HCT116 (cell line): Measurements from ENCODE around the gene ZNF385A. TPM values are rescaled to one million over a fixed set of nuclear protein-coding genes. Genes with fewer than 3 reads are reported as not detected.

ENCODE experiments used
- ATAC-seq: fragments of 200-7000 bp; cut with Tn5 transposase; 2 replicates; pipeline ENCODE4 v1.9.1; 2020; ENCODE audit warnings: mild to moderate bottlenecking, moderate library complexity
- BruUV-seq: library from RNA; stranded (reverse); fragments of 400-500 nt; replicated peaks from 2 replicates; lab custom pipeline; 2021; lab: Mats Ljungman, UMichigan
- CTCF ChIA-PET: fragments of 300-600 bp; sonication (Branson Sonifier 250); formaldehyde crosslinking; loops from one replicate; lab custom pipeline; 2021; ENCODE audit warnings: antibody characterized with exemption; lab: Charles Lee
- POLR2A ChIA-PET: fragments of 300-600, 350-600 bp; sonication (Branson Sonifier 250); formaldehyde crosslinking; loops from one replicate; lab custom pipeline; 2021; ENCODE audit warnings: antibody characterized with exemption; lab: Charles Lee
- RAD21 ChIA-PET, 2 experiments: fragments of 300-600 bp; sonication (Branson Sonifier 250); formaldehyde crosslinking; loops; one replicate each; lab custom pipeline; 2023; ENCODE audit warnings: low total read pairs in 2 of 2; ENCODE audit not compliant: uncharacterized antibody in 2 of 2, unreplicated experiment in 2 of 2, low non-redundant PET in 1 of 2; lab: Charles Lee
- DNase-seq: peaks from one replicate; pipeline ENCODE4 v3.0.0-alpha.2; 2010; ENCODE audit warnings: low read depth, low spot score
- H2AFZ ChIP-seq: fragments of 200-600 bp; shearing (Covaris generic), sonication (generic); 2 replicates; pipeline ENCODE4 v1.6.1; 2017; ENCODE audit warnings: low read depth, mixed run types, mixed read lengths, antibody characterized with exemption, low read length; ENCODE audit not compliant: poor library complexity, severe bottlenecking
- H3K27ac ChIP-seq: 2 replicates; pipeline ENCODE4 v1.5.1; 2012; ENCODE audit warnings: low read depth, low read length
- H3K27me3 ChIP-seq: fragments of 200-600 bp; sonication (generic); 2 replicates; pipeline ENCODE4 v1.6.1; 2016; ENCODE audit warnings: mixed run types, low read length, mixed read lengths; ENCODE audit not compliant: insufficient read depth
- H3K36me3 ChIP-seq, 2 experiments: fragments of 200-500 bp in 1 of 2; fragments of 200-600 bp in 1 of 2; sonication (Bioruptor generic) in 1 of 2; sonication (generic) in 1 of 2; 2 replicates each; pipeline versions ENCODE4 v1.5.1 to v1.6.1; 2014 to 2016; ENCODE audit warnings: low read length in 2 of 2, inconsistent platforms in 1 of 2, mixed read lengths in 1 of 2, mixed run types in 1 of 2; ENCODE audit not compliant: insufficient read depth in 2 of 2, control insufficient read depth in 1 of 2
- H3K4me1 ChIP-seq, 2 experiments: fragments of 200-600 bp in 1 of 2; sonication (generic) in 1 of 2; 2 replicates each; pipeline versions ENCODE4 v1.5.1 to v1.6.1; 2012 to 2017; ENCODE audit warnings: low read length in 2 of 2, inconsistent platforms in 1 of 2, mild to moderate bottlenecking in 1 of 2, mixed read lengths in 1 of 2, mixed run types in 1 of 2, moderate library complexity in 1 of 2; ENCODE audit not compliant: insufficient read depth in 2 of 2, control insufficient read depth in 1 of 2
- H3K4me2 ChIP-seq: fragments of 200-600 bp; sonication (generic); 2 replicates; pipeline ENCODE4 v1.6.1; 2017; ENCODE audit warnings: mixed run types, low read length, mixed read lengths
- H3K4me3 ChIP-seq, 2 experiments: fragments of 200-600 bp in 1 of 2; sonication (generic) in 1 of 2; replicated peaks in 1 of 2; 2 replicates each; pipeline ENCODE4 v1.5.1; 2011 to 2016; ENCODE audit warnings: low read length in 2 of 2, control low read depth in 1 of 2, low read depth in 1 of 2, mild to moderate bottlenecking in 1 of 2, mixed read lengths in 1 of 2, mixed run types in 1 of 2
- H3K79me2 ChIP-seq: fragments of 200-600 bp; sonication (generic); 2 replicates; pipeline ENCODE4 v1.6.1; 2017; ENCODE audit warnings: mild to moderate bottlenecking, mixed run types, low read length, moderate library complexity, mixed read lengths; ENCODE audit not compliant: insufficient read depth
- H3K9ac ChIP-seq: fragments of 200-600 bp; sonication (generic); 2 replicates; pipeline ENCODE4 v1.6.1; 2016; ENCODE audit warnings: low read length, mixed read lengths
- H3K9me2 ChIP-seq: fragments of 200-600 bp; sonication (generic), shearing (Covaris generic); 2 replicates; pipeline ENCODE4 v1.6.1; 2017; ENCODE audit warnings: mixed run types, mild to moderate bottlenecking, moderate library complexity; ENCODE audit not compliant: insufficient read depth
- H3K9me3 ChIP-seq, 2 experiments: fragments of 200-500 bp in 1 of 2; fragments of 200-600 bp in 1 of 2; sonication (Bioruptor generic) in 1 of 2; sonication (generic) in 1 of 2; 2 replicates each; pipeline ENCODE4 v1.6.1; 2014 to 2017; ENCODE audit warnings: low read length in 2 of 2, mixed read lengths in 2 of 2, inconsistent platforms in 1 of 2, low read depth in 1 of 2, mild to moderate bottlenecking in 1 of 2, mixed run types in 1 of 2, moderate library complexity in 1 of 2; ENCODE audit not compliant: control insufficient read depth in 1 of 2, insufficient read depth in 1 of 2
- H4K20me1 ChIP-seq: fragments of 200-600 bp; sonication (generic), shearing (Covaris generic); 2 replicates; pipeline ENCODE4 v1.6.1; 2017; ENCODE audit warnings: mixed run types, mild to moderate bottlenecking, moderate library complexity; ENCODE audit not compliant: insufficient read depth
- ATF3 ChIP-seq: IDR thresholded peaks from 2 replicates; pipeline ENCODE4 v1.6.1; 2012
- CEBPB ChIP-seq: IDR thresholded peaks from 2 replicates; pipeline ENCODE4 v1.6.1; 2012; ENCODE audit warnings: low read depth
- CTCF ChIP-seq, 3 experiments: fragments of 200-600 bp in 1 of 3; sonication (generic) in 1 of 3; IDR thresholded peaks in 2 of 3; conservative IDR thresholded peaks in 1 of 3; 2 replicates each; pipeline ENCODE4 v1.5.1; 2012 to 2017; ENCODE audit warnings: low read depth in 2 of 3, low read length in 2 of 3, antibody characterized with exemption in 1 of 3, borderline replicate concordance in 1 of 3, control low read depth in 1 of 3, mild to moderate bottlenecking in 1 of 3, mixed read lengths in 1 of 3, mixed run types in 1 of 3, moderate library complexity in 1 of 3; ENCODE audit not compliant: insufficient read depth in 1 of 3
- ELF1 ChIP-seq: IDR thresholded peaks from 2 replicates; pipeline ENCODE4 v1.6.1; 2012; ENCODE audit warnings: low read depth, borderline replicate concordance
- EZH2 ChIP-seq: fragments of 200-600 bp; sonication (generic); IDR thresholded peaks from 2 replicates; pipeline ENCODE4 v1.6.1; 2017; ENCODE audit warnings: antibody characterized with exemption, mixed run types
- EZH2phosphoT487 ChIP-seq: fragments of 200-600 bp; IDR thresholded peaks from 2 replicates; pipeline ENCODE4 v1.6.1; 2018; ENCODE audit warnings: antibody characterized with exemption, borderline replicate concordance
- FOSL1 ChIP-seq: IDR thresholded peaks from 2 replicates; pipeline ENCODE4 v1.6.1; 2012; ENCODE audit warnings: low read depth
- JUND ChIP-seq: IDR thresholded peaks from 2 replicates; pipeline ENCODE4 v1.6.1; 2012
- MAX ChIP-seq: IDR thresholded peaks from 2 replicates; pipeline ENCODE4 v1.6.1; 2012
- POLR2A ChIP-seq: IDR thresholded peaks from 2 replicates; pipeline ENCODE4 v1.7.0; 2011; ENCODE audit warnings: borderline replicate concordance; ENCODE audit not compliant: insufficient read depth, insufficient read length; ENCODE audit errors: extremely low read depth
- POLR2AphosphoS5 ChIP-seq: IDR thresholded peaks from 2 replicates; pipeline ENCODE4 v1.6.1; 2011; ENCODE audit warnings: mild to moderate bottlenecking, low read depth, low read length, moderate library complexity
- REST ChIP-seq: IDR thresholded peaks from 2 replicates; pipeline ENCODE4 v1.6.1; 2012; ENCODE audit warnings: low read depth
- SRF ChIP-seq: IDR thresholded peaks from 2 replicates; pipeline ENCODE4 v1.6.1; 2012; ENCODE audit warnings: low read depth
- TCF7L2 ChIP-seq: IDR thresholded peaks from 2 replicates; pipeline ENCODE4 v1.7.0; 2011; ENCODE audit warnings: borderline replicate concordance, inconsistent platforms; ENCODE audit not compliant: insufficient read depth, insufficient read length; ENCODE audit errors: extremely low read depth
- YY1 ChIP-seq: IDR thresholded peaks from 2 replicates; pipeline ENCODE4 v1.6.1; 2011; ENCODE audit warnings: low read length, low read depth, moderate library complexity, mild to moderate bottlenecking; ENCODE audit not compliant: insufficient replicate concordance; ENCODE audit errors: extremely low read depth
- ZFX ChIP-seq: fragments of 450-650 bp; IDR thresholded peaks from 2 replicates; pipeline ENCODE4 v1.6.1; 2017
- intact Hi-C: fragments of 100-400 bp; cut with micrococcal nuclease; formaldehyde crosslinking; loops from 2 replicates; pipeline ENCODE4 v1.10.0; 2022
- total RNA-seq: library from RNA; stranded (reverse); gene quantifications from one replicate; pipeline ENCODE4 v1.2.1, GENCODE V29; 2021; ENCODE audit not compliant: unreplicated experiment

The ZNF385A gene
- total RNA-seq, 1 experiment from 2014 or later = 34.7 TPM

GRCh38 chr12:54393207-54393609 lies 8.7 kb upstream of the ZNF385A start:
- intact Hi-C loops = no loop called here
- H3K9me3 ChIP-seq = no peaks in the 10 kb centered on the region
- H3K27ac ChIP-seq = no peak overlapping the region
- ATAC-seq = no peak
- no peak for DNase-seq
- no peaks in the 10 kb centered on the region for H3K9me2 ChIP-seq
- ChIA-PET CTCF (interaction anchor here (0.7 to 1.7 kb wide), 5 partner anchors 10 to 46 kb away, joined by 3 to 6 read pairs (median 5); no protein-coding TSS in a partner anchor), RAD21 (interaction anchor here in 1 of 2 experiments (0.6 kb wide), 1 partner anchor 184 kb away, joined by 4 read pairs; no protein-coding TSS in a partner anchor), POLR2A (no interaction called here)
- no peak overlapping the region for H3K9ac ChIP-seq
- H3K4me1 ChIP-seq = peaks cover 21 to 39% of the 10 kb centered on the region in 2 experiments
- no peaks in the 10 kb centered on the region for H3K27me3 ChIP-seq
- BruUV-seq = no TSS peak
- peaks cover 14 to 22% of the 10 kb centered on the region in 2 experiments; a peak in 3 of 4 replicates for H3K36me3 ChIP-seq
- H2AFZ ChIP-seq = no peak overlapping the region
- no peak overlapping the region for H3K4me2 ChIP-seq
- H3K4me3 ChIP-seq = no peak overlapping the region
- H3K79me2 ChIP-seq = no peaks in the 10 kb centered on the region
- no peak for TF ChIP-seq ELF1
- TF ChIP-seq ATF3 = no peak
- no peak for TF ChIP-seq EZH2
- TF ChIP-seq CEBPB = no peak
- TF ChIP-seq YY1 = no peak
- no peak for TF ChIP-seq CTCF (IDR thresholded peaks at IDR 0.05 in 2 of 3, conservative IDR thresholded peaks at IDR 0.05 in 1 of 3; ENCODE audit: borderline replicate concordance in 1 of 3, insufficient read depth in 1 of 3, low read depth in 2 of 3, low read length in 2 of 3)
- TF ChIP-seq JUND = no peak
- TF ChIP-seq EZH2phosphoT487 = no peak
- TF ChIP-seq POLR2A = no peak
- TF ChIP-seq REST = no peak
- no peak for TF ChIP-seq POLR2AphosphoS5
- no peak for TF ChIP-seq ZFX
- TF ChIP-seq MAX = no peak
- TF ChIP-seq TCF7L2 = no peak
- TF ChIP-seq FOSL1 = no peak
- no peak for TF ChIP-seq SRF
- TF ChIP-seq, all 23 proteins: peak for 0
- no peaks in the 10 kb centered on the region for H4K20me1 ChIP-seq
